ENCODE measurements around the gene ADD1.
A peak's percentile ranks its signal among the peaks of the same experiment; 100 is the strongest.

The ADD1 gene

DNA sequence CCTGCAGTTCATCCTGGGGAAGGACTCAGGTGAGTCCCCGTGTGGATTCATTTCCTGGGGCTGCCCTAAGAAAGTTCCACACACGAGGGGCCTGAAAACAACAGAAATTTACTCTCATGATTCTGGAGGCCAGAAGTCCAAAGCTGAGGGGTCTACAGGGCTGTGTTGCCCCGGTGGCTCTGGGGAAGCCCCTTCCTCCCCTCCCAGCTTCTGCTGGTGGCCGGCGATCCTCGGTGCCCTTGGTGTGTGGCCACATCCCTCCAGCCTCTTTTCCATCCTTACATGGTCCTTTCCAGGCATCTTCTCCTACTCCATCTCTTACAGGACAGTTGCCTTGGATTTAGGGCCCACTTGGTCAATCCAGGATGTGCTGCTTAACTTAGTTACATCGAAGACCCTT lies 35.6 kb upstream of the ADD1 start:
- no peaks in the 10 kb centered on the region for H3K27me3 ChIP-seq (ENCODE audit: control insufficient read depth, insufficient read depth, low read length)
- H3K27ac ChIP-seq (ENCODE audit: low read length): no peak overlapping the region
- no peak overlapping the region for H3K9ac ChIP-seq (ENCODE audit: low read length)
- H3K4me1 ChIP-seq (ENCODE audit: control insufficient read depth, low read depth, low read length): peaks cover 6% of the 10 kb centered on the region
- H3K36me3 ChIP-seq (ENCODE audit: control insufficient read depth, low read depth, low read length): no peaks in the 10 kb centered on the region
- H3K4me3 ChIP-seq (ENCODE audit: low read length): no peak overlapping the region
- H3K9me3 ChIP-seq (ENCODE audit: control insufficient read depth, low read depth, low read length): no peaks in the 10 kb centered on the region

DNA sequence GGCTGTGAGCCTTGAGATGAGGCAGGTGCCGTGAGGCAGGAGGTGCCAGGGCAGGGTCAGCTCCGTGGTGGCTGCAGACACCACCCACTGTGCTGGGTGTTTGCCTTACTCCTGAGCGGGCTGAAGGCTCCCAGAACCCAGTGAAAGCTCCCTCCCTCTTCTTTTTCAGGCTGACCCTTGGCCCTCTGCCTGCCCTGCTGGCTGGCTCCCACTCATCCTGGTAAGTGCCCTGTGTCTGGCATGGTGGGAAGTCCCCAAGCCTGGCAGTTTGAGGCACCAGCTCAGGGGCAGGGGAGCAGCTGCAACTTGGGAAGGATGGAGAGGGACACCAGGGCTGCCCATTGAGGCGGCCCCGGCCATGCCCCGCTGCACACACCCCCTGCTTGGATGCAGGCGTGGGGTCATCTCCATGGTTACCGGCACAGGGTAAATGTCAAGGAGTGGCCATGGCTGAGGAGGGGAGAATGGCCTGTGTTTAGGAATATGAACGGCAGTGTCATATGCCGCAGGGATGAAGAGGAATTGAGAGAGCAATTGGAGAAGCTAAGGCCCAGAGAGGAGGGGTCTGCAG lies 33.9 kb upstream of the ADD1 start:
- Histone ChIP-seq H3K9ac (ENCODE audit: low read length) (no peak overlapping the region), H3K27me3 (ENCODE audit: control insufficient read depth, insufficient read depth, low read length) (no peaks in the 10 kb centered on the region), H3K4me1 (ENCODE audit: control insufficient read depth, low read depth, low read length) (peaks cover 6% of the 10 kb centered on the region), H3K27ac (ENCODE audit: low read length) (no peak overlapping the region), H3K9me3 (ENCODE audit: control insufficient read depth, low read depth, low read length) (no peaks in the 10 kb centered on the region), H3K4me3 (ENCODE audit: low read length) (no peak overlapping the region), H3K36me3 (ENCODE audit: control insufficient read depth, low read depth, low read length) (no peaks in the 10 kb centered on the region)

DNA sequence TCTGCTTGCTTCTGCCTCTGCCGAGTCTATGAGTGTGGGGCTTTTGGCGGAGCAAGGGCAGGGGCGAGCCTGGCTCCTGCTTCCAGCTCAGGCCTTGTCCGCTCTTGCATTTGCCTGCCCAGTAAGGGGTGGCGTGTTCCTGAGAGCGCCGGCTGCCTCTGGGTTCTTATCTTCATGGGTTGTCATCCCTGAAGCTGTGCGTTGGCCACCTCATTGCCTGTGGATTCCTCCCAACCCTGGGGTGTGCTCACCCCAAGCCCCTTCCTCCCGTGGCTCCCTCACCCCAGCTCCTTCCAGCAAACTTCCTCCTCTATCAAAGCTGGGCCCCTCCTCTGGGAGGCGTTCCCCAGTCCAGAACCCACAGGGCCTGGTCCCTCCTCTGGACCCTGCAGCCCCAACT lies 33.3 kb upstream of the ADD1 start:
- H3K9me3 ChIP-seq (ENCODE audit: control insufficient read depth, low read depth, low read length): no peaks in the 10 kb centered on the region
- no peaks in the 10 kb centered on the region for H3K27me3 ChIP-seq (ENCODE audit: control insufficient read depth, insufficient read depth, low read length)
- H3K9ac ChIP-seq (ENCODE audit: low read length): no peak overlapping the region
- H3K4me3 ChIP-seq (ENCODE audit: low read length): no peak overlapping the region
- no peaks in the 10 kb centered on the region for H3K36me3 ChIP-seq (ENCODE audit: control insufficient read depth, low read depth, low read length)
- no peak overlapping the region for H3K27ac ChIP-seq (ENCODE audit: low read length)
- peaks cover 6% of the 10 kb centered on the region for H3K4me1 ChIP-seq (ENCODE audit: control insufficient read depth, low read depth, low read length)

DNA sequence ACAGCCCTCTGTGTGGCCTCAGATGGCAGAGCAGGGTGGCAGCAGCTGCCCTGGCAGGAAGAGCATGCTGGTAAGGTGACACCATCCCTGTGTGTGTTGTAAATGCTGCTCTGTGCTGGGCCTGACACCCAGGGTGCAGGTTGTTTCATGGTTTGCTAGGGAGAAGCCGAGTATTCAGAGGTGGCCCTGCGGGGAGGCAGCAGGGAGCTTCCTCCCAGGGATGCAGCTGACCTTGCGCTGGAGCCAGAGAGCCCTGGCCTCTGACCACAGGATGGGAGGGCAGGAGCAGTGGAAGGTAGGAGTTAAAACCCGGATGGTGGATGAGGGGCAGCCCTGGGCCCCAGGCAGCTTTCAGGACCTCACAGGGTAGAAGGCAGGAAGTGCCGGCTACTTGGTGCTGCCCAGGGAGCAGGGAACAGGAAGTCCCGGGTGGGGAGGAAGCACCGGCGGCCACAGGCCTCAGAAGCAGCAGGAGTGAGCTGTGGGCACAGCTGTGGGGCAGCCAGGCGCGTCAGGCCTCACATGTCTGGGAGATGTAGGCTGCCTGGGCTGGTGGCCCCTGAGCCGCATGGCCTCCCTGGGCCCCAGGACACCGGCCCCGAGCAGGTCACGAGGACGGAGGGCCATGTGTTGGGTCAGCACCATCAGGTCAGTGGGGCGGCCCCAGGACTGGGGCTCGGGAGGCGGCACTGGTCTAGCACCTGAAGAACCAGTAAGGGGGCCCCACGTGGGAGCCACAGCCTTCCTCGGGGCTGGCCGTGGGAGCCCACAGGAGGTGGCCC lies 31.6 kb upstream of the ADD1 start:
- H3K4me3 ChIP-seq (ENCODE audit: low read length): no peak overlapping the region
- H3K9me3 ChIP-seq (ENCODE audit: control insufficient read depth, low read depth, low read length): no peaks in the 10 kb centered on the region
- H3K9ac ChIP-seq (ENCODE audit: low read length): no peak overlapping the region
- no peak overlapping the region for H3K27ac ChIP-seq (ENCODE audit: low read length)
- no peaks in the 10 kb centered on the region for H3K36me3 ChIP-seq (ENCODE audit: control insufficient read depth, low read depth, low read length)
- H3K27me3 ChIP-seq (ENCODE audit: control insufficient read depth, insufficient read depth, low read length): no peaks in the 10 kb centered on the region
- peaks cover 6% of the 10 kb centered on the region for H3K4me1 ChIP-seq (ENCODE audit: control insufficient read depth, low read depth, low read length)

DNA sequence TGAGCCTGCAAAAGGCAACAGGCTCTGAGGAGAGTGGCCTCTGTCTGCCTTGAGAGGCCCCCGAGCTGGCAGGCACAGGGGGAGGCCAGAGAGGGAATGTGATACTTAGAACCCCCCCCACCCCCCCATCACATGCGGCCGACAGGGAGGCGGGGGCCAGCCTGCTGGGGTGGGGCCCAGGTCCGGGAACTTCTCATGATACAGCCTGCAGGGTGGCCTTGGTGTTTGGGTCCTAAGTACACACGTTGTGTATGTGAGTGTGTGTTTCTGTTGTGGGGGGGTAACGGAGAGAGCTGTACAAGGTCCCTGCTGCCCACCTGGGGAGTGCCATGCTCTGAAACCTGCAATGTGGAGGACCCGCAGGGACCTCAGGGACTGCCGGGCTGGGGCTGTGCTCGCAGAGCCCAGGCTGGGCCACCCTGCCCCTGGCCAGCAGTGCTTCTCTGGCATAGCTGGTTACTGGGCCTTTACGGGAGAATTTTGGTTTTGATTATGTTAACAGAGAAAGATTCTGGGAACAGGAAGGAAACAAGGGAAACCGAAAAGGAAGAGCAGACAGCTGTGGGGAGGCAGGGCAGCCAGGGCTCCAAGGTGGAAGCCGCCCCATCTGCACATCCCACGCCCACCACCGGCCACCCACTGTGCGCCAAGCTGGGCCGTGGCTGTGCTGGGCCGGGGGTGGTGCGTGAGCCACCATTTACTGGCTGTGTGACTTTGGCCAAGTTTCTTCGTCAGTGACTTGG lies 30.9 kb upstream of the ADD1 start:
- no peak overlapping the region for H3K27ac ChIP-seq (ENCODE audit: low read length)
- no peak overlapping the region for H3K4me3 ChIP-seq (ENCODE audit: low read length)
- no peaks in the 10 kb centered on the region for H3K27me3 ChIP-seq (ENCODE audit: control insufficient read depth, insufficient read depth, low read length)
- no peaks in the 10 kb centered on the region for H3K9me3 ChIP-seq (ENCODE audit: control insufficient read depth, low read depth, low read length)
- H3K4me1 ChIP-seq (ENCODE audit: control insufficient read depth, low read depth, low read length): peaks cover 6% of the 10 kb centered on the region
- H3K9ac ChIP-seq (ENCODE audit: low read length): no peak overlapping the region
- H3K36me3 ChIP-seq (ENCODE audit: control insufficient read depth, low read depth, low read length): no peaks in the 10 kb centered on the region

DNA sequence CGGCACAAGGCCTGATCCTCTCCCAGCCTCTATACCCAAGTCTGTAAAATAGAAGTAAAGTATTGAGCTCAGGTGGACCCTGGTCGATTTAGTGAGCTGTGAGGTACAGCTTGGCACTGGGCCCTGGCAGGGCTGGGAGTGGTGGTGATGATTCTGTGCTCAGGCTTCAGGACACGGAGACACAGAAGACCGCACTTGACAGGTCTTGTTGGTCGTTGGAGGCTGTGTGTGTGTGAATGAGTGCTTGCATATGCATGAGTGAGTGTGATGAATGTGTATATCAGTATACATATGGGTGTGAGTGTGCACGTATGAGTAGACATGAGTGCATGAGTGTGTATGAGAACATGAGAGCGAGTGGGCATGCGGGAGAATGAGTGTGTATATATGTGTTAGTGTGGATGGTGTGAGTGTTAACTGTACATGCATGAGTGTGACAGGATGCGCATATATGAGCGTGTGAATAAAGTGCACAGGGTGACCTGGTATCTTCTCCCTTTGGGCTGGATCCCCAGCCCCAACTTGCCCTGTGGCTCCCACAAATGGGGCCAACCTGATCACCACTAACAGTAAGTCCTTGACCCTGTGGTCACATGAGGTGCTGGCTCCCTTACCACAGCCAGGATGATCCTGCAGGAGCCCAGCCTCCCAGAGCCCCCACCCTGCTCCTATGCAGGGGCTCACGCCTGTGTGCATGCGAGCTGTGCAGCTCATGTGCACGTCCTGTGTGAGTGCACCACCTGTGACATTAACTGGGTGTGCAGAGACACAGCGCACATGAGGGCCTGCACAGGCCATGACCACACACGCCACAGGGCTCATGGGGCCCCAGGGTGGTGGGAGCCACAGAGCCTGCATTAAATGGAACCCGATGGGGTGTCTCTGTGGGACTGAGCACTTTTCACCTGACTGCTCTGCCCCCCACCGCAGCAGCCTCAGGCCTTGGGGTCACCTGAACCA lies 29.9 kb upstream of the ADD1 start:
- H3K4me3 ChIP-seq (ENCODE audit: low read length): no peak overlapping the region
- H3K9ac ChIP-seq (ENCODE audit: low read length): no peak overlapping the region
- H3K4me1 ChIP-seq (ENCODE audit: control insufficient read depth, low read depth, low read length): peaks cover 6% of the 10 kb centered on the region

DNA sequence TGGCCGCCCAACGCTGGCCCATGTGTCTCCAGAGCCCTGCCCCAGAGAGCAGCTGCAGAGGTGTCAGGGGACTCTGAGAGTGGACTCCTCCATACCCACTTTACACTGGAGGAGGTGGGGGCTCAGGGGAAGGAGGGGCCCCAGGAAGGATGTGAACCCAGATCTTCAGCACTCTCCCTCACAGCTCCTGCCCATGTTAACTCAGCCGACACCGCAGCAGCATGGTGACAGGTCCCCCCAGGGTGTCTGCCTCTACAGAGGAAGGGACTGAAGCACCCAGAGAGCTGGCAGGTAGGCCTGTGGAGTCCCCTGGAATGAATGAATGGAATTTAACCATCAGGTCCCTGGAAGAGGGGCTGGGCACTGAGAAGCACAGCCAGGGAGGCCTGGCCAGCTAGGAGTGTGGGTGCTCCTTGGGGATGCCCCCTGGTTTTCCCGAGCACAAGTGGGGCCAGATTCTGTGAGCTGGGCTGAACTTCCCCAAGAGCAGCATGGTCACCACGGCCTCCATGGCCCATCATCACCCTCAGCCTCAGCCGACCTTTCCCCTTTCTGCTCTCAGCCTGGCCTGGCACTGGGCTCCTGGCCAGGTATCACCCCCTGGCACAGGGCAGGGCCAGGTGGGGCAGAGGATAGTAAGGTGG lies 28.9 kb upstream of the ADD1 start:
- H3K36me3 ChIP-seq (ENCODE audit: control insufficient read depth, low read depth, low read length): no peaks in the 10 kb centered on the region
- no peaks in the 10 kb centered on the region for H3K27me3 ChIP-seq (ENCODE audit: control insufficient read depth, insufficient read depth, low read length)
- no peaks in the 10 kb centered on the region for H3K9me3 ChIP-seq (ENCODE audit: control insufficient read depth, low read depth, low read length)
- peaks cover 6% of the 10 kb centered on the region for H3K4me1 ChIP-seq (ENCODE audit: control insufficient read depth, low read depth, low read length)
- H3K4me3 ChIP-seq (ENCODE audit: low read length): no peak overlapping the region
- H3K27ac ChIP-seq (ENCODE audit: low read length): no peak overlapping the region
- no peak overlapping the region for H3K9ac ChIP-seq (ENCODE audit: low read length)

More for the DNA sequence above, 29.9 kb upstream of the ADD1 start:
- no peaks in the 10 kb centered on the region for H3K36me3 ChIP-seq (ENCODE audit: control insufficient read depth, low read depth, low read length)
- no peaks in the 10 kb centered on the region for H3K9me3 ChIP-seq (ENCODE audit: control insufficient read depth, low read depth, low read length)
- no peaks in the 10 kb centered on the region for H3K27me3 ChIP-seq (ENCODE audit: control insufficient read depth, insufficient read depth, low read length)
- H3K27ac ChIP-seq (ENCODE audit: low read length): no peak overlapping the region

DNA sequence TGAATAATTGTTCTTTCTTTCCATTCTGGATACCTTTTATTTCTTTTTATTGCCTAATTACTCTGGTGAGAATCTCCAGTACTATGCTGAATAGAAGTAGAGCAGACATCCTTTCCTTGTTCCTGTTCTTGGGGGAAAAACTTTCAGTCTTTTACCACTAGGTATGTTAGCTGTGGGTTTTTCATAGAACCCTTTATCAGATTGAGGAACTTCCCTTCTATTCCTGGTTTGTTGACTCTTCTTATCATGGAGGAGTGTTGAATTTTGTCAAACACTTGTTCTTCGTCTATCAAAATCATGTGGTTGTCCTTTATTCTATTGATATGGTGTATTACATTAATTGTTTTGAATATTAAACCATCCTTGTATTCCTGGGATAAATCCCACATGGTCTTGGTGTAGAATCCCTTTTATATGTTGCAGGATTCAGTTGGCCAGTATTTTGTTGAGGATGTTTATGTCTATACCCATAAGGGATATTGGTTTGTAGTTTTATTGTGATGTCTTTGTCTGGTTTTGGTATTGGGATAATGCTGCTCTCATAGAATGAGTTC lies 27.2 kb upstream of the ADD1 start:
- Histone ChIP-seq H3K36me3 (ENCODE audit: control insufficient read depth, low read depth, low read length) (no peaks in the 10 kb centered on the region), H3K4me3 (ENCODE audit: low read length) (no peak overlapping the region), H3K27me3 (ENCODE audit: control insufficient read depth, insufficient read depth, low read length) (no peaks in the 10 kb centered on the region), H3K4me1 (ENCODE audit: control insufficient read depth, low read depth, low read length) (peaks cover 6% of the 10 kb centered on the region), H3K27ac (ENCODE audit: low read length) (no peak overlapping the region), H3K9ac (ENCODE audit: low read length) (no peak overlapping the region), H3K9me3 (ENCODE audit: control insufficient read depth, low read depth, low read length) (no peaks in the 10 kb centered on the region)

DNA sequence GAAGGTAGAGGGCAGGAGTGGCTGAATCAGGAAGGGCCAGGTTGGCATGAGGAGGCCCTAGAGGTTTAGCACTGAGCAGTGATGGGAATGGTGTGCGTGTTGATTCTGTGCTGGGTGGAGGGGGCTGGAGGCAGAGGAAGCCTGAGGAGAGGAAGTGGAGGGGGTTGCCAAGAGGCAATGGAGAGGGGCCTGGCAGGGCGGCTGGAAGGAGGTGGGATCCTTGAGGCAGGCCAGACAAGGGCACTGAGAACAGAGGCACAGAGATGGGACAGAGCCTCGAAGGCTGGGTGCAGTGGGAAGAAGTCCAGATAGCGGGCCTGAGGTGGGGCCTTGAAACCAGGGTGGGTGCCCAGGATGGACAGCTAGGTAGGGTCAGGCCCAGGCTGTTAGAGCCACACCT lies 26.5 kb upstream of the ADD1 start:
- Histone ChIP-seq H3K4me3 (ENCODE audit: low read length) (no peak overlapping the region), H3K27ac (ENCODE audit: low read length) (no peak overlapping the region), H3K9me3 (ENCODE audit: control insufficient read depth, low read depth, low read length) (no peaks in the 10 kb centered on the region), H3K36me3 (ENCODE audit: control insufficient read depth, low read depth, low read length) (no peaks in the 10 kb centered on the region), H3K27me3 (ENCODE audit: control insufficient read depth, insufficient read depth, low read length) (no peaks in the 10 kb centered on the region), H3K9ac (ENCODE audit: low read length) (no peak overlapping the region), H3K4me1 (ENCODE audit: control insufficient read depth, low read depth, low read length) (no peaks in the 10 kb centered on the region)

DNA sequence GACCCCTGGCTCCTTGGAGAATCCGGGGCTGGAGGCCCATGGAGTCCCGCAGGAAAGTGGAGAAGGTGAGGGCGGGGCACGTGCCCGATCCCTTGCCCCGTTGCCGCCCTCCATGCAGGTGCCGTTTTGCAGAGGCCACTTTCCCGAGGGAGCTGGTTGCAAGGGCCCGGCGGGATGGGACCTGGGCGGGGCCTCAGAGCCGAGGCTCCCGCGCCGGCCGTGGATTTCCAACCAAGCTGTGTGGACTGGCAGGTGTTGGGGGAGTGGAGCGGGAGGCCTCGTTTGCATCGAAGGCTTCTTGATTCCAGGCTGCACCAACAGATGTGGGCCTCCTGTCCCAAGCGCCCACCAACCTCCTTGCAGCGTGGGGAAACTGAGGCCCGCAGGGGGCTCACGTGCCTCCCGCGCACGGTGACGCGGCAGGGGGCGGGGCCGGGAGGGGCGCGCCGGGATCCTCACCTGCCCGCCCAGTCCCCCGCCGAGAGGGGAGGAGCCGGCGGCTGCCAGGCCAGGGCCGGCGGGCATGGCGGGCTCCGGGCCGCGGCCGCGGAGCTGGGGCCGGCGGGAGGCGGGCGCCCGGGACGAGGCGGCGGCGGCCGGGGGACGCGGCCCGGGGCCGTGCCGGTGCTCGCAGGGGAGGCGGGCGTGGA lies 25.8 kb upstream of the ADD1 start:
- Histone ChIP-seq H3K4me3 (ENCODE audit: low read length) (peak overlapping the region; percentile 53), H3K27ac (ENCODE audit: low read length) (no peak overlapping the region), H3K4me1 (ENCODE audit: control insufficient read depth, low read depth, low read length) (no peaks in the 10 kb centered on the region), H3K27me3 (ENCODE audit: control insufficient read depth, insufficient read depth, low read length) (no peaks in the 10 kb centered on the region), H3K9ac (ENCODE audit: low read length) (peak overlapping the region; percentile 52), H3K36me3 (ENCODE audit: control insufficient read depth, low read depth, low read length) (peaks cover 6% of the 10 kb centered on the region), H3K9me3 (ENCODE audit: control insufficient read depth, low read depth, low read length) (no peaks in the 10 kb centered on the region)

All from iPS-18a (cell line).